ENCODE results near the gene SLC27A3. TPM values are rescaled to one million over a fixed set of nuclear protein-coding genes. Genes with fewer than 3 reads are reported as not detected.

The SLC27A3 gene
- total and polyA plus RNA-seq, 2 donors (not counting 3 experiments of a cell fraction or from before 2014, with no cell fraction given): 26.6 to 34.3 TPM

DNA sequence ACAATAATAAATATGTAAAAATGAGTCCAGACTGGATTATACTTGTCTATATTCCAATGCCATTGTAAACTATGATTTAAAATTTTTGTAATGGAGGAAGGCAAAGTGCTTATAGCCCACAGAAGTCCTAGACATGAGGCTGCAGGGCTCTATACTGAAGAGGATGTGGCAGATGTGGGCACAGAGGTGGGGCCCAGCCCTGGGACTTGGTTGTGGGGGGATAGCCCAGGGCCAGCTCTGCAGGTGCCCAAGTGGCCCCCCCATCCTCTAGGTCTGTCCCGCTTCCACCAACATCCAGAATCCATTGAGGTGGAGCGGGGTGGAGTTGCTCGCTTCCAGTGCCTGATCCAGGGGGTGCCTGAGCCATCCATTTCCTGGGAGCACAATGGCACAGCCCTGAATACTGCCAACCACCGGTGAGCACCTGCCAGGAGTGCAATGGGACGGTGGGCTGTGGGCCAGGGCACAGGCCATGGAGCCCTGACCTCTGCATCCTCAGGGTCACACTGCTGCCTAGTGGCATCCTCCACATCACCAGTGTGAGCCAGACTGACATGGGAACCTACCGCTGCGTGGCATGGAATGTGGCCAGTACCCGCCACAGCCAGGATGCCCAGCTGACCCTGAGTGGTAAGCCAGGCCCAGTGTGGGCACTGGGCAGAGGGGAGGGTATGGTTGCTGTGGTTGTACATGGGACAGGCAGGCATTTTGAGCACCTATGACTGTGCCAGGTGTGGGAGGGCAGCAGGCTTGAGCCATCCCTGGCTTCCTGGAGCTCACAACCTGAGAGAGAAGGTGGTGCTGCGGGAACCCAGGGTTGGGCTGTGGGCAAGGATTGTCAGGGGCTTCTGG, 21.0 kb downstream of the SLC27A3 start:
- dilution Hi-C loops (cut with MboI; ENCODE audit: extremely low pct_ligation_motif_present, low sequenced_read_pairs) (no loop called here), intact Hi-C loops (cut with micrococcal nuclease) (no loop called here)
- Histone ChIP-seq H3K27ac (ENCODE audit: insufficient read depth, low read depth, low read length) (no peak overlapping the region), H3K79me2 (ENCODE audit: control insufficient read depth, insufficient read depth, low read length) (no peaks in the 10 kb centered on the region), H3K9me3 (replicated peaks; ENCODE audit: control insufficient read depth, insufficient read depth, low read length) (no peaks in the 10 kb centered on the region), H3K4me1 (ENCODE audit: control insufficient read depth, extremely low read depth, insufficient read depth, low read length) (no peaks in the 10 kb centered on the region), H3K4me2 (ENCODE audit: insufficient read depth, low read length) (no peak overlapping the region), H3K9me1 (replicated peaks; ENCODE audit: control insufficient read depth, extremely low read depth, insufficient read depth, low read length) (no peaks in the 10 kb centered on the region), H3K36me3 (ENCODE audit: control insufficient read depth in 2 of 2, extremely low read depth in 1 of 2, insufficient read depth in 2 of 2, low read length in 2 of 2) (peaks cover 0 to 3% of the 10 kb centered on the region in 2 experiments), H4K20me1 (replicated peaks; ENCODE audit: control insufficient read depth, extremely low read depth, insufficient read depth, low read length) (no peaks in the 10 kb centered on the region), H3K27me3 (ENCODE audit: control insufficient read depth in 2 of 2, insufficient read depth in 2 of 2, low read length in 2 of 2) (no peaks in the 10 kb centered on the region), H3K4me3 (replicated peaks in 1 of 3; ENCODE audit: insufficient read depth in 1 of 3, low read depth in 1 of 3, low read length in 3 of 3) (no peak overlapping the region), H2AFZ (ENCODE audit: low read depth, low read length) (no peak overlapping the region), H3K9ac (replicated peaks; ENCODE audit: extremely low read depth, insufficient read depth, low read length) (no peak overlapping the region)
- no peak for FAIRE-seq
- CTCF ChIA-PET: interaction anchor here (0.6 to 4.1 kb wide), 7 partner anchors 21 to 190 kb away, joined by 4 to 65 read pairs (median 5); partner anchors contain the start of genes CREB3L4, DENND4B and RAB13
- POLR2A ChIA-PET: no interaction called here
- BruUV-seq (replicated peaks): no TSS peak
- TF ChIP-seq POLR2AphosphoS5 (IDR thresholded peaks at IDR 0.05; ENCODE audit: insufficient read depth, low read depth, low read length) (no peak), GATA2 (IDR thresholded peaks at IDR 0.05; ENCODE audit: insufficient read depth, insufficient read length, low read depth, low read length) (no peak)
- TF ChIP-seq, protein P1, sequence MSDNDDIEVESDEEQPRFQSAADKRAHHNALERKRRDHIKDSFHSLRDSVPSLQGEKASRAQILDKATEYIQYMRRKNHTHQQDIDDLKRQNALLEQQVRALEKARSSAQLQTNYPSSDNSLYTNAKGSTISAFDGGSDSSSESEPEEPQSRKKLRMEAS (IDR thresholded peaks at IDR 0.05; ENCODE audit: insufficient read depth, insufficient read length): no peak
- DNase-seq (ENCODE audit: low read depth, low spot score): no peak
